H1 (cell line): ENCODE results near the gene PIGT.

ENCODE experiments used
- KDM1A ChIP-seq: fragments of 200-600, 300-600 bp; sonication (generic); IDR thresholded peaks from 2 replicates; pipeline ENCODE4 v1.7.1; 2016; ENCODE audit warnings: mild to moderate bottlenecking, low read length, borderline replicate concordance
- TF ChIP-seq, protein P1 (sequence below), 3 experiments: IDR thresholded peaks; 1 replicate in 2 of 3; 2 replicates in 1 of 3; pipeline versions ENCODE4 v1.5.1 to v1.6.1; 2011; ENCODE audit warnings: low read length in 3 of 3, mild to moderate bottlenecking in 3 of 3, inconsistent platforms in 2 of 3, low read depth in 1 of 3, moderate library complexity in 1 of 3; ENCODE audit not compliant: insufficient read depth in 1 of 3; ENCODE audit errors: control extremely low read depth in 1 of 3

DNA sequence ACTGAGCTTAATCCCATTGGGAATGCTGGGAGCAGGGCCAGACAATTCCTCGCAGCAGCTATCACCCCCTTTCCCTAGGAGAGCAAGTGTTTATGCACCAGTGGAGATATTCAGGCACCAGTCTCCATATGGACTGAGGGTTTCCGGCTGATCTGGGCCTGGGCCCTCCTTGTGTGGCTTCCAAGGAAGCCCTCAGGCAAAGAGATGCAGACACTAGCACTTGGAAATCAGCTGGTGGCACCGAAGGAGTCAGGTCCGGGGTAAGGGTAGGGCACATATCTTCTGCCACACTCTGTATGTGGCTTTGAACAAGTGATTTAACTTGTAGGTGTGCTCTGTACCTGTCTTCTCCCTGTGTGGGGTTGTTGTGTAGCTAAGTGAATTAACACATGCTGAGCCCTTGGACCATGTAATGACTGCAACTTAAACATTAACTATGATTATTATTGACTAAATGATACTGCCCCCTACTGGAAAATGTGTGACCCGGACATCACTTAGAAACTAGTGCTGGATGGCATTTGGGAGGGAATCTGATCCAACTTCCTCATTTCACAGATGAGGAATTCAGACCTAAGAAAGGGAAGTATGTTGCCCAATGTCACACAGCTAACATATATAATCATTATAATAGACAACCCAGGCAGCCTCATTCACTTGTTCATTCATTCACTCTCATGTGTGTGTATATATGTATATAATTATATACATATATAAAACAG is 34.3 kb downstream of the PIGT start:
- TF ChIP-seq, protein P1, sequence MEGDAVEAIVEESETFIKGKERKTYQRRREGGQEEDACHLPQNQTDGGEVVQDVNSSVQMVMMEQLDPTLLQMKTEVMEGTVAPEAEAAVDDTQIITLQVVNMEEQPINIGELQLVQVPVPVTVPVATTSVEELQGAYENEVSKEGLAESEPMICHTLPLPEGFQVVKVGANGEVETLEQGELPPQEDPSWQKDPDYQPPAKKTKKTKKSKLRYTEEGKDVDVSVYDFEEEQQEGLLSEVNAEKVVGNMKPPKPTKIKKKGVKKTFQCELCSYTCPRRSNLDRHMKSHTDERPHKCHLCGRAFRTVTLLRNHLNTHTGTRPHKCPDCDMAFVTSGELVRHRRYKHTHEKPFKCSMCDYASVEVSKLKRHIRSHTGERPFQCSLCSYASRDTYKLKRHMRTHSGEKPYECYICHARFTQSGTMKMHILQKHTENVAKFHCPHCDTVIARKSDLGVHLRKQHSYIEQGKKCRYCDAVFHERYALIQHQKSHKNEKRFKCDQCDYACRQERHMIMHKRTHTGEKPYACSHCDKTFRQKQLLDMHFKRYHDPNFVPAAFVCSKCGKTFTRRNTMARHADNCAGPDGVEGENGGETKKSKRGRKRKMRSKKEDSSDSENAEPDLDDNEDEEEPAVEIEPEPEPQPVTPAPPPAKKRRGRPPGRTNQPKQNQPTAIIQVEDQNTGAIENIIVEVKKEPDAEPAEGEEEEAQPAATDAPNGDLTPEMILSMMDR (IDR thresholded peaks at IDR 0.05; ENCODE audit: control extremely low read depth in 1 of 3, insufficient read depth in 1 of 3, low read depth in 1 of 3, low read length in 3 of 3), result peak in 2 of 3 experiments; percentile 56 to 73; a peak in 3 of 4 replicates
- no peak for TF ChIP-seq KDM1A
